NCI-H510A (cell line): ENCODE measurements around the gene HMG20A.
"Not testable (repeated sequence)": the region's sequence is repeated elsewhere in the genome, so short reads cannot be mapped to it uniquely, and the experiment has no call there.

Experiments used
- DNase-seq: peaks from one replicate; lab custom pipeline; 2025; lab: John Stamatoyannopoulos, UW

The HMG20A gene

GRCh38 chr15:77420610-77421369 lies at the start of gene HMG20A:
Gene HMG20A, plus strand, starts transcription at chr15:77420888. Its CDS starts 37,520 bp downstream, at chr15:77458408.
- DNase-seq: no peak

GRCh38 chr15:77371850-77372563 lies 48.7 kb upstream of the HMG20A start:
- no peak for DNase-seq

GRCh38 chr15:77373441-77373840 lies 47.2 kb upstream of the HMG20A start:
- no peak for DNase-seq

- DNase-seq: no peak
Observed at GRCh38 chr15:77375133-77375532, 45.6 kb upstream of the HMG20A start.

- DNase-seq: no peak
Observed at GRCh38 chr15:77376770-77377169, 43.9 kb upstream of the HMG20A start.

- DNase-seq: no peak
Observed at GRCh38 chr15:77380033-77380432, 40.7 kb upstream of the HMG20A start.

- DNase-seq: no peak
Observed at GRCh38 chr15:77384086-77384485, 36.6 kb upstream of the HMG20A start.

GRCh38 chr15:77384589-77385359 lies 35.9 kb upstream of the HMG20A start:
- no peak for DNase-seq

GRCh38 chr15:77386626-77387025 lies 34.1 kb upstream of the HMG20A start:
- no peak for DNase-seq

GRCh38 chr15:77387365-77388105 lies 33.2 kb upstream of the HMG20A start:
- no peak for DNase-seq

- no peak for DNase-seq
Observed at GRCh38 chr15:77391372-77391951, 29.2 kb upstream of the HMG20A start.

GRCh38 chr15:77392762-77393470 lies 27.8 kb upstream of the HMG20A start:
- no peak for DNase-seq

GRCh38 chr15:77393471-77393840 lies 27.2 kb upstream of the HMG20A start:
- DNase-seq: no peak

- DNase-seq: no peak
Observed at GRCh38 chr15:77395013-77395774, 25.5 kb upstream of the HMG20A start.

GRCh38 chr15:77396692-77397091 lies 24.0 kb upstream of the HMG20A start:
- DNase-seq: no peak

GRCh38 chr15:77398927-77399326 lies 21.8 kb upstream of the HMG20A start:
- no peak for DNase-seq

- DNase-seq: no peak
Observed at GRCh38 chr15:77400258-77400657, 20.4 kb upstream of the HMG20A start.

GRCh38 chr15:77402740-77403379 lies 17.8 kb upstream of the HMG20A start:
- no peak for DNase-seq

GRCh38 chr15:77406173-77406759 lies 14.4 kb upstream of the HMG20A start:
- DNase-seq: not testable (repeated sequence)
